T-cell (primary cell): ENCODE measurements around the gene LDLR. TPM values are rescaled to one million over a fixed set of nuclear protein-coding genes. Genes with fewer than 3 reads are reported as not detected.
"Not testable (repeated sequence)": the region's sequence is repeated elsewhere in the genome, so short reads cannot be mapped to it uniquely, and the experiment has no call there.

ENCODE experiments used
- ATAC-seq, 4 experiments: fragments of 200-7000 bp in 3 of 4; fragments of 150-1000 bp in 1 of 4; cut with Tn5 transposase; replicated peaks in 1 of 4; 1 replicate in 3 of 4; 2 replicates in 1 of 4; pipeline ENCODE4 v1.10.0; 2021; ENCODE audit warnings: moderate library complexity in 3 of 4, mild to moderate bottlenecking in 2 of 4, moderate number of reproducible peaks in 1 of 4
- CTCF ChIA-PET, 2 donors: fragments of 300-600 bp; sonication (Branson Sonifier 250); formaldehyde crosslinking; loops; one replicate each; lab custom pipeline; 2022; ENCODE audit warnings: antibody characterized with exemption in 2 of 2; lab: Charles Lee
- POLR2A ChIA-PET, 2 donors: fragments of 300-600 bp; sonication (Branson Sonifier 250); formaldehyde crosslinking; loops; one replicate each; lab custom pipeline; 2022; ENCODE audit warnings: antibody characterized with exemption in 2 of 2; lab: Charles Lee
- DNase-seq, 35 experiments: peaks; one replicate each; pipeline versions ENCODE4 v3.0.0 to v3.0.0-alpha.2; 2013 to 2023
- H3K27ac ChIP-seq: one replicate; pipeline ENCODE4 v1.5.1; 2013; ENCODE audit warnings: low read length
- H3K27me3 ChIP-seq, 2 experiments: replicated peaks in 1 of 2; 1 replicate in 1 of 2; 2 replicates in 1 of 2; pipeline versions ENCODE4 v1.6.1 to v1.7.0; 2013; ENCODE audit warnings: low read length in 1 of 2, mixed read lengths in 1 of 2; ENCODE audit not compliant: control insufficient read depth in 2 of 2, insufficient read depth in 2 of 2; ENCODE audit errors: extremely low read depth in 1 of 2
- H3K36me3 ChIP-seq, 2 donors: 1 replicate in 1 of 2; 2 replicates in 1 of 2; pipeline versions ENCODE4 v1.6.1 to v1.7.0; 2013; ENCODE audit warnings: low read length in 1 of 2; ENCODE audit not compliant: control insufficient read depth in 2 of 2, insufficient read depth in 1 of 2; ENCODE audit errors: extremely low read depth in 1 of 2
- H3K4me1 ChIP-seq, 2 experiments: 1 replicate in 1 of 2; 2 replicates in 1 of 2; pipeline versions ENCODE4 v1.6.1 to v1.7.0; 2013; ENCODE audit warnings: low read length in 2 of 2, mixed read lengths in 1 of 2; ENCODE audit not compliant: insufficient read depth in 2 of 2, control insufficient read depth in 1 of 2; ENCODE audit errors: extremely low read depth in 1 of 2
- H3K4me3 ChIP-seq, 2 donors: 1 replicate in 1 of 2; 2 replicates in 1 of 2; pipeline versions ENCODE4 v1.5.1 to v1.7.0; 2013; ENCODE audit warnings: mild to moderate bottlenecking in 2 of 2, low read length in 1 of 2, moderate library complexity in 1 of 2; ENCODE audit not compliant: control insufficient read depth in 1 of 2; ENCODE audit errors: extremely low read depth in 1 of 2
- H3K9me3 ChIP-seq: 2 replicates; pipeline ENCODE4 v1.7.0; 2013
- H3K27ac Mint-ChIP-seq, 2 donors: one replicate each; pipeline ENCODE4 v1.8.0; 2020 to 2021; ENCODE audit warnings: mild to moderate bottlenecking in 2 of 2, mixed read lengths in 2 of 2
- H3K27me3 Mint-ChIP-seq, 2 donors: one replicate each; pipeline ENCODE4 v1.8.0; 2021 to 2022; ENCODE audit warnings: mixed read lengths in 2 of 2
- H3K36me3 Mint-ChIP-seq: one replicate; pipeline ENCODE4 v1.8.0; 2021; ENCODE audit warnings: mixed read lengths
- H3K4me1 Mint-ChIP-seq, 3 donors: one replicate each; pipeline ENCODE4 v1.8.0; 2020 to 2022; ENCODE audit warnings: mixed read lengths in 3 of 3, mild to moderate bottlenecking in 1 of 3
- H3K4me3 Mint-ChIP-seq, 3 donors: one replicate each; pipeline ENCODE4 v1.8.0; 2020 to 2022; ENCODE audit warnings: mild to moderate bottlenecking in 3 of 3, mixed read lengths in 3 of 3, moderate library complexity in 3 of 3
- H3K9me3 Mint-ChIP-seq, 3 donors: one replicate each; pipeline ENCODE4 v1.8.0; 2020 to 2022; ENCODE audit warnings: mixed read lengths in 3 of 3
- WGBS: methylation state at CpG from one replicate; pipeline ENCODE4 v1.1.5; 2013; ENCODE audit warnings: missing lambda C conversion rate; ENCODE audit not compliant: insufficient coverage; 5-methylcytosine and 5-hydroxymethylcytosine counted together
- total RNA-seq, 35 experiments: library from RNA in 6 of 35; stranded (reverse) in 6 of 35; fragments of 120-200 nt in 1 of 35; gene quantifications; one replicate each; pipeline versions ENCODE4 v1.2.1 to v1.2.4 and lab custom pipeline; 2013 to 2026

LDLR gene
- total RNA-seq, 5 donors from 2014 or later (not counting 1 experiment from before 2014, with no cell fraction given): 33.8 to 50.4 (median 42.0) TPM

- H3K4me1 ChIP-seq: no peaks in the 10 kb centered on the region
- POLR2A ChIA-PET: no interaction called here
- H3K27ac ChIP-seq: no peak overlapping the region
- H3K9me3 Mint-ChIP-seq: no peaks in the 10 kb centered on the region
- H3K9me3 ChIP-seq: no peaks in the 10 kb centered on the region
- H3K36me3 Mint-ChIP-seq: no peaks in the 10 kb centered on the region
- H3K27me3 Mint-ChIP-seq: peaks cover 0 to 2% of the 10 kb centered on the region in 2 donors
- CTCF ChIA-PET: no interaction called here
- H3K36me3 ChIP-seq: no peaks in the 10 kb centered on the region
- DNase-seq (no peak), ATAC-seq (no peak)
- 40% methylated on average over 1 of the region's 8 CpGs for WGBS
- no peaks in the 10 kb centered on the region for H3K4me1 Mint-ChIP-seq
- no peak overlapping the region for H3K27ac Mint-ChIP-seq
- no peak overlapping the region for H3K4me3 ChIP-seq
- no peak overlapping the region for H3K4me3 Mint-ChIP-seq
- H3K27me3 ChIP-seq: peaks cover 0 to 10% of the 10 kb centered on the region in 2 experiments
Observed at GRCh38 chr19:11173516-11174155, 84.4 kb downstream of the LDLR start.

DNA sequence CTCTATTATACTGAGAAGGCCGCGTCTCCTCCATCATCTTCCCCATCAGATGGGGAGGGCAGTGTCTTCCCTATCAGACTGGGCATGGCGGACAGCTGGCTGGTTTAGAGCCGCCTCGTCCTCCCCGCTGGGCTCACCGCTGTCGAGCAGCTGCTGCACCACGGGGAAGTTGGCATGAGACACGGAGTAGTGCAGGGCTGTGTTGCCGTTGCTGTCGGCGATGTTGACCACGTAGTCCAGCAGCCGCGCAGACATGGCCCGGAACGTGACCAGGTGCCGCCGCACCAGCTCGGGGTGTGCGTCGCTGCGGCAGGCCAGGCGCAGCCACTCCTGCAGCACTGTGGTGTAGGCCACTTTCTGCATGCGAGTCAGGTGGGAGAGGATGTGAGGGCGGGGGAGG lies 85.1 kb downstream of the LDLR start:
- DNase-seq: no peak
- H3K9me3 Mint-ChIP-seq: no peaks in the 10 kb centered on the region
- H3K9me3 ChIP-seq: no peaks in the 10 kb centered on the region
- no peaks in the 10 kb centered on the region for H3K4me1 Mint-ChIP-seq
- no peak for ATAC-seq
- no peaks in the 10 kb centered on the region for H3K36me3 Mint-ChIP-seq
- no peak overlapping the region for H3K4me3 Mint-ChIP-seq
- peaks cover 0 to 2% of the 10 kb centered on the region in 2 donors for H3K27me3 Mint-ChIP-seq
- H3K27ac ChIP-seq: no peak overlapping the region
- H3K27me3 ChIP-seq: peaks cover 0 to 13% of the 10 kb centered on the region in 2 experiments
- 98% methylated on average over 22 of the region's 27 CpGs for WGBS
- no peak overlapping the region for H3K27ac Mint-ChIP-seq
- ChIA-PET POLR2A (no interaction called here), CTCF (no interaction called here)
- no peaks in the 10 kb centered on the region for H3K36me3 ChIP-seq
- H3K4me3 ChIP-seq: no peak overlapping the region
- H3K4me1 ChIP-seq: no peaks in the 10 kb centered on the region

GRCh38 chr19:11175920-11176319 lies 86.7 kb downstream of the LDLR start:
- Histone ChIP-seq H3K36me3 (no peaks in the 10 kb centered on the region), H3K27me3 (peaks cover 0 to 9% of the 10 kb centered on the region in 2 experiments), H3K9me3 (no peaks in the 10 kb centered on the region), H3K27ac (no peak overlapping the region), H3K4me1 (peaks cover 0 to 6% of the 10 kb centered on the region in 2 experiments), H3K4me3 (no peak overlapping the region)
- peaks cover 0 to 4% of the 10 kb centered on the region in 2 donors for H3K27me3 Mint-ChIP-seq
- no peaks in the 10 kb centered on the region for H3K36me3 Mint-ChIP-seq
- no peak for ATAC-seq
- no peak for DNase-seq
- H3K9me3 Mint-ChIP-seq: no peaks in the 10 kb centered on the region
- POLR2A ChIA-PET: no interaction called here
- WGBS: 79% methylated on average over 4 of the region's 7 CpGs
- H3K4me3 Mint-ChIP-seq: no peak overlapping the region
- H3K4me1 Mint-ChIP-seq: peaks cover 0 to 10% (median 5%) of the 10 kb centered on the region in 3 donors
- H3K27ac Mint-ChIP-seq: no peak overlapping the region
- CTCF ChIA-PET: no interaction called here

DNA sequence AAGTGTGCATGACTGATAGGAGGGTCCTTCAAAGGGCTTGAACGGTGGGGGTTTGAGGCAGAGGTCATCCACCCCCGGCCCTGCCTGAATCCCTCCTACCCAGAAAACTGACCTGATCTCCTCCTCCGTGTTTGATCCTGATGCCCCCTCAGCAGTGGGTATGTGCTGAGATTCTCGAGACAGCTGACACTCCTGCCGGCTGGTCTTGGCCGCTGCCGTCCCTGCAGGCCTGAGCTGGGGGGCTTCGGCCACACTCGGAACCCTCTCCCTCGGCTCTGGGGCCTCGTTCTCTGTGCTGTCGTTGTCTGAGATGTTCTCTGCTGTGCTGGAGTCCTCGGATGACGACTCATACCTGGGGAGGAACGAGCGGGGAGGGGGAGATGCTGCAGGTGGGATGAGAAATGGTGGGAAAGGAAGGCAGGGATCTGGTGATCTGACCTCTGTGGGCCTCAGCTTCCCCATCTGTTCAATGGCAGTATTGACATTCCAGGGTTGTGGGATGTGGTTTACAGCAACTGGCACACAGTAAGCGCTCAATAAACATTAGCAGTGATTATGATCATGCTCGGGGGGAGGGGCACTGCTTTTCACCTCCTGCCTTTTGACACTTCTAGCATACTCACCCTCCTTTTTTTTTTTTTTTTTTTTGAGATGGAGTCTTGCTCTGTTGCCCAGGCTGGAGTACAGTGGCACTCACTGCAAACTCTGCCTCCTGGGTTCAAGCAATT lies 87.4 kb downstream of the LDLR start:
- Histone ChIP-seq H3K4me3 (no peak overlapping the region), H3K27ac (no peak overlapping the region), H3K27me3 (peaks cover 0 to 9% of the 10 kb centered on the region in 2 experiments), H3K36me3 (no peaks in the 10 kb centered on the region), H3K9me3 (no peaks in the 10 kb centered on the region), H3K4me1 (peaks cover 0 to 6% of the 10 kb centered on the region in 2 experiments)
- 91% methylated on average over 13 of the region's 18 CpGs for WGBS
- Mint-ChIP-seq H3K27me3 (peaks cover 0 to 4% of the 10 kb centered on the region in 2 donors), H3K4me1 (peaks cover 0 to 10% (median 5%) of the 10 kb centered on the region in 3 donors), H3K4me3 (no peak overlapping the region), H3K36me3 (no peaks in the 10 kb centered on the region), H3K9me3 (no peaks in the 10 kb centered on the region), H3K27ac (no peak overlapping the region)
- ChIA-PET POLR2A (no interaction called here), CTCF (no interaction called here)
- ATAC-seq (no peak), DNase-seq (no peak)

DNA sequence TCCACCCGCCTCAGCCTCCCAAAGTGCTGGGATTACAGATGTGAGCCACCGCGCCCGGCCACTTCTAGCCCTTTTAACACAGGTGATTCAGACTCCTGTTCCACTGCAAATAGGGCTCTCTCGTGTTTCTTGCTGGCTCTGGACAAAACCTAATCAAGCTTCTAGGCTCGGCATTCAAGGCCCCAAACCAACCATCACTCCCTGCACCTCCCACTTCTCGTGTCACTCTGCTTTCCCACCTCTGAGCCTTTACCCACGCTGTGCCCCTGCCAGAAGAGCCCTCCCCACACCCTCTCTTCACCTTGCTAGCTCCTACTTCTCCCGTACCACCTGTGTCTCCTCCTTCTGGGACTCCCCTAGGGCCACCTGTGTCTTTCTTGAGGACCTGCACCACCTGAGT lies 88.3 kb downstream of the LDLR start:
- H3K27me3 ChIP-seq: peaks cover 0 to 9% of the 10 kb centered on the region in 2 experiments
- ChIA-PET CTCF (no interaction called here), POLR2A (no interaction called here)
- WGBS: 90% methylated on average over 9 of the region's 9 CpGs
- H3K9me3 ChIP-seq: no peaks in the 10 kb centered on the region
- Mint-ChIP-seq H3K9me3 (no peaks in the 10 kb centered on the region), H3K27me3 (peaks cover 0 to 4% of the 10 kb centered on the region in 2 donors), H3K36me3 (no peaks in the 10 kb centered on the region), H3K4me3 (no peak overlapping the region), H3K27ac (no peak overlapping the region), H3K4me1 (peaks cover 0 to 10% (median 5%) of the 10 kb centered on the region in 3 donors)
- peaks cover 0 to 6% of the 10 kb centered on the region in 2 experiments for H3K4me1 ChIP-seq
- H3K4me3 ChIP-seq: no peak overlapping the region
- DNase-seq (no peak), ATAC-seq (no peak)
- H3K36me3 ChIP-seq: no peaks in the 10 kb centered on the region
- H3K27ac ChIP-seq: no peak overlapping the region

DNA sequence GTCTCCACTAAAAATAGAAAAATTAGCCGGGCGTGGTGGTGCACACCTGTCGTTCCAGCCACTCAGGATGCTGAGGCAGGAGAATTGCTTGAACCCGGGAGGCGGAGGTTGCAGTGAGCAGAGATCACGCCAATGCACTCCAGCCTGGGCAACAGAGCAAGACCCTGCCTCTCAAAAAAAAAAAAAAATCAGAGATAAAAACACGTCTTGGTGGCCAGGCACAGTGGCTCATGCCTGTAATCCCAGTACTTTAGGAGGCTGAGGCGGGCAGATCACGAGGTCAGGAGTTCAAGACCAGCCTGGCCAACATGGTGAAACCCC lies 89.8 kb downstream of the LDLR start:
- CTCF ChIA-PET, H3K27me3 ChIP-seq, H3K9me3 Mint-ChIP-seq, POLR2A ChIA-PET, H3K4me1 ChIP-seq, DNase-seq, H3K4me3 ChIP-seq, H3K4me3 Mint-ChIP-seq, H3K36me3 ChIP-seq, ATAC-seq, H3K27ac Mint-ChIP-seq, H3K27me3 Mint-ChIP-seq, H3K36me3 Mint-ChIP-seq, H3K9me3 ChIP-seq, H3K27ac ChIP-seq: not testable (repeated sequence)
- 91% methylated on average over 7 of the region's 9 CpGs for WGBS
- peaks cover 0 to 10% (median 5%) of the 10 kb centered on the region in 3 donors for H3K4me1 Mint-ChIP-seq
